HEK293T (cell line): ENCODE data around the gene TBC1D3B.
A peak's percentile ranks its signal among the peaks of the same experiment; 100 is the strongest.
"Not testable (repeated sequence)": the region's sequence is repeated elsewhere in the genome, so short reads cannot be mapped to it uniquely, and the experiment has no call there.

Source experiments
- CTCF ChIA-PET: fragments of 350-600 bp; formaldehyde crosslinking; extraction: SDS; loops from one replicate; lab custom pipeline; 2021; ENCODE audit warnings: antibody characterized with exemption, inconsistent platforms; lab: Yijun Ruan, JAX
- POLR2A ChIA-PET: fragments of 350-600 bp; formaldehyde crosslinking; extraction: SDS; loops from one replicate; lab custom pipeline; 2020; ENCODE audit warnings: antibody characterized with exemption, inconsistent platforms; lab: Yijun Ruan, JAX
- DNase-seq: peaks from one replicate; pipeline ENCODE4 v3.0.0; 2012; ENCODE audit warnings: mixed read lengths; ENCODE audit errors: extremely low spot score
- ARNT ChIP-seq: fragments of 450-650 bp; IDR thresholded peaks from 2 replicates; pipeline ENCODE4 v1.6.1; 2017; ENCODE audit warnings: mild to moderate bottlenecking
- BHLHE40 ChIP-seq: fragments of 450-650 bp; IDR thresholded peaks from 2 replicates; pipeline ENCODE4 v1.6.1; 2016; ENCODE audit warnings: mild to moderate bottlenecking, moderate library complexity, borderline replicate concordance
- CTBP1 ChIP-seq: fragments of 450-650 bp; IDR thresholded peaks from 2 replicates; pipeline ENCODE4 v1.6.1; 2016; ENCODE audit warnings: borderline replicate concordance
- ELF4 ChIP-seq: fragments of 450-650 bp; IDR thresholded peaks from 2 replicates; pipeline ENCODE4 v1.6.1; 2017; ENCODE audit warnings: antibody characterized with exemption
- FOXA1 ChIP-seq: fragments of 450-650 bp; IDR thresholded peaks from 2 replicates; pipeline ENCODE4 v1.6.1; 2016; ENCODE audit warnings: mild to moderate bottlenecking
- FOXK2 ChIP-seq: fragments of 450-650 bp; IDR thresholded peaks from 2 replicates; pipeline ENCODE4 v1.6.1; 2016; ENCODE audit warnings: mild to moderate bottlenecking
- FOXM1 ChIP-seq: fragments of 450-650 bp; IDR thresholded peaks from 2 replicates; pipeline ENCODE4 v1.6.1; 2017; ENCODE audit warnings: mild to moderate bottlenecking, borderline replicate concordance
- HDGF ChIP-seq: fragments of 450-650 bp; IDR thresholded peaks from 2 replicates; pipeline ENCODE4 v1.6.1; 2017; ENCODE audit warnings: antibody characterized with exemption, borderline replicate concordance
- L3MBTL2 ChIP-seq: fragments of 450-650 bp; conservative IDR thresholded peaks from 2 replicates; pipeline ENCODE4 v1.6.1; 2016; ENCODE audit warnings: mild to moderate bottlenecking
- LEF1 ChIP-seq: fragments of 450-650 bp; IDR thresholded peaks from 2 replicates; pipeline ENCODE4 v1.6.1; 2017; ENCODE audit warnings: mild to moderate bottlenecking, borderline replicate concordance
- NFRKB ChIP-seq: fragments of 450-650 bp; IDR thresholded peaks from 2 replicates; pipeline ENCODE4 v1.6.1; 2016; ENCODE audit warnings: mild to moderate bottlenecking, moderate library complexity
- PKNOX1 ChIP-seq: fragments of 450-650 bp; IDR thresholded peaks from 2 replicates; pipeline ENCODE4 v1.6.1; 2016
- SP1 ChIP-seq: fragments of 450-650 bp; IDR thresholded peaks from 2 replicates; pipeline ENCODE4 v1.6.1; 2017
- SUZ12 ChIP-seq: fragments of 450-650 bp; IDR thresholded peaks from 2 replicates; pipeline ENCODE4 v1.6.1; 2016; ENCODE audit warnings: mild to moderate bottlenecking
- TARDBP ChIP-seq: fragments of 450-650 bp; IDR thresholded peaks from 2 replicates; pipeline ENCODE4 v1.6.1; 2016
- ZNF384 ChIP-seq: fragments of 450-650 bp; IDR thresholded peaks from 2 replicates; pipeline ENCODE4 v1.6.1; 2016

TBC1D3B gene

DNA sequence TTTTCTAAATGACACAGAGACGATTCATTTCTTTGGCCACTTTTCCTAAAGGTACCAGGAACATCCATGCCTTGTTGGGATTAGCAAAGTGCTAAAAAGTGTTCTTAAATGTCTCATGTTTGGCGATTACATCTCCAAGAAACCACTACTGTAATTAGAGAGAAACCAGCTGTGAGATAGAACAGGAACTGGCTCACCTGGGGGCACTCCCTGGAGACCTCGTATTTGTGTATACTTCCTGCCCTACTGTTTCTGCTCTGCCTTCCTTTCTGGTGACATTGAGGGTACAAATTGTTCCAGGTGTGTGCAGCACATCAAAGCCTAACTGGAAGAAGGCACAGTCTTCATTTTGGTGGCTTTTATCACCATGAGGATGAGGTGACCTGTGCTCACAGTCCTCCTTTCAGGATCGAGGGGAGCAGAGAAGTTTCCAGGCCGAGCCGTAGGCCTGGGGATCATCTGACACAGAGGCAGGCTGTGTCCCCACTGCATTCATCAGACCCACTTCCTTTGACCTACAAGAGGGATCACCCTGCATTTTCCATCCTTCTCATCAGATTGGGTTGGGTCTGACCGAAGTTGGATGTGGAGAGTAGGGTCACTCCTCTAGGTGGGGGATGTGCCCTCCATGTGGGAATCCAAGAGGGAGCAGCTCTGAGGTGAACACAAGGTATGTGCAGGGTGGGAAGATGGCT is 49.1 kb downstream of the TBC1D3B start:
- DNase-seq, result no peak
- TF ChIP-seq LEF1 (no peak), ARNT (no peak), HDGF (no peak), NFRKB (no peak), TARDBP (no peak), ELF4 (no peak), FOXM1 (no peak), L3MBTL2 (no peak), SP1 (no peak), PKNOX1 (no peak), SUZ12 (no peak), CTBP1 (no peak), ZNF384 (no peak), FOXA1 (no peak), FOXK2 (no peak), BHLHE40 (no peak)
- ChIA-PET CTCF (interaction anchor here (1.3 kb wide), 1 partner anchor 21 kb away, joined by 3 read pairs; no protein-coding TSS in a partner anchor), POLR2A (no interaction called here)

DNA sequence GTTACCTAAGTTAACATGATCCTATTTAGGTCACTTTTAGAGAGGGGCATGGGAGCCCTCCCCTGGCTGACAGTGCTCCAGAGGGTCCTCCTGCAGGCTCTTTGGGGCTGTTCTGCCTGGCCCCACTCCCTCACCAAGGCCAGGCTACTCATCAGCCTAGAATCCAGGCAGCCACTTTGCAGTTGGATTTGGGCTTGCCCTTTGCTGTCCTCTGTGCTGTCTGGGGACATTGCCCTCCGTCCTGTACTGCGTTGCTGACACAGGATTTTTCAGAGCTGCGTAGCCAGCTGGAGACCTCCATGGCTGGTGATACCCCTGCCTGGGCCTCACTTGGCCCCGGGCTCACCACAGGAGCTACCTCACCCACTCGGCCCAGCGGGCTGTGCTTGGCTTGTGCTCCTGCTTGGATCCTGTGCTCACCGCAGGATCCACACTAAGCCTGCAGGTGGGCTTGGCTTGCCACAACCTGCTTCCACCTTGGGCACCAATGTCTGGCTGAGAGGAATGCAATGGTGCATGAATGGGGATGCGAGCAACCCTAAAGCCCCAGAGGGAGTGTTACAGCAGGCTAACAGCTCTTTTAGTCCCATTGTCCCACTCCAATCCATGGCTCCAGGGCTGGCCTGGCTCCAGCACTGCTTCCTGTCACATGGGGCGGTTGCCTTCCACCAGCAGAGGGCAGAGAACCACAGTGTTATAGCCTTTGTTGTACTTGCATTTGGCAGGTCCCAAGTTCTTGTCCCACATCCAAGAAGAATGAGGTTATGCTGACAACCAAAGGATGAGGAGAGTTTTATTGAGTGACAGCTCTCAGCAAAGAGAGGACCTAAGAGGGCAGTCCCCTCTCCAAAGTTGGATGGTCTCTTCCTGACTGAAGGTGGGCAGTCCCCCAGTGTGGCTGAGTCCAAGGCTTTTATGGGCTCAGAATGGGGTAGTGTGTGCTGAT is 51.3 kb downstream of the TBC1D3B start:
- POLR2A ChIA-PET, result interaction anchor here (0.6 kb wide), 1 partner anchor 194 kb away, joined by 3 read pairs; the partner anchor contains the start of gene RDM1
- no peak for DNase-seq
- CTCF ChIA-PET, result interaction anchor here (0.5 kb wide), 1 partner anchor 29 kb away, joined by 4 read pairs; no protein-coding TSS in a partner anchor
- TF ChIP-seq PKNOX1, result peak; percentile 35; the same call in 1 of the 2 replicates
- no peak for TF ChIP-seq FOXK2
- no peak for TF ChIP-seq TARDBP
- no peak for TF ChIP-seq CTBP1

DNA sequence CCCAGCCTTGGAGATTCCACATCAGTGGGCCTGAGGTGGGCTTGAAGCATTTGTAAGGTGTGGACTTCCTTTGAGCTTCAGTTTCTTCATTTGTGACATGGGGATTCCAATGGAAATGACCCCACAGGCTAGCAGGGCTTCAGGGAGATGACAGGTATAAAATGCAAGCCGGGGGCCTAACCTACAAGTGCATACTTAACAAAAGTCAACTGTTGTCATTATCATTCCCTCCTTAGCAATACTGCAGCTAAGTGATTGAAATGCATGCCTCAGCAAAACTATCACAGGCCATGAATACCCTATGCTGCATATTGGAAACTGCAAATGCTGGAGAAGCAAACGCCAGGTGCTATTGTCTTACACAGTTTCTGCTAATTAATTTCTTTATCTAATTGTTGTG is 53.0 kb downstream of the TBC1D3B start:
- no peak for TF ChIP-seq ZNF384
- no peak for TF ChIP-seq FOXA1
- ChIA-PET CTCF (interaction anchor here (1.1 kb wide), 1 partner anchor 25 kb away, joined by 6 read pairs; no protein-coding TSS in a partner anchor), POLR2A (interaction anchor here (1.1 kb wide), 1 partner anchor 314 kb away, joined by 4 read pairs; the partner anchor contains the start of gene TAF15)
- DNase-seq, result no peak

DNA sequence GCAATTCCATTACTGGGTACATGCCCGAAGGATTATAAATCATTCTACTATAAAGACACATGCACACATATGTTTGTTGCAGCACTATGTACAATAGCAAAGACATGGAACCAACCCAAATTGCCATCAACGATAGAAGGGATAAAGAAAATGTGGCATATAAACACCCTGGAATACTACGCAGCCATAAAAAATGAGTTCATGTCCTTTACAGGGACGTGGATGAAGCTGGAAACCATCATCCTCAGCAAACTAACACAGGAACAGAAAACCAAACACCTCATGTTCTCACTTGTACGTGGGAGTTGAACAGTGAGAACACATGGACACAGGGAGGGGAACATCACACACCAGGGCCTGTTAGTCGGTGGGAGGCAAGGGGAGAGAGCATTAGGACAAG is 55.3 kb downstream of the TBC1D3B start:
- DNase-seq, POLR2A ChIA-PET, CTCF ChIA-PET: not testable (repeated sequence)

- CTCF ChIA-PET, result interaction anchor here (0.7 kb wide), 1 partner anchor 28 kb away, joined by 3 read pairs; no protein-coding TSS in a partner anchor
- no peak for DNase-seq
- TF ChIP-seq LEF1 (no peak), TARDBP (no peak), FOXM1 (no peak), SP1 (no peak), PKNOX1 (no peak), ELF4 (no peak), CTBP1 (no peak), FOXA1 (no peak), FOXK2 (no peak)
- POLR2A ChIA-PET, result no interaction called here
Measured at GRCh38 chr17:36120221-36120620, 56.2 kb downstream of the TBC1D3B start.

GRCh38 chr17:36118477-36119353 is 57.7 kb downstream of the TBC1D3B start:
- TF ChIP-seq HDGF, result no peak
- no peak for TF ChIP-seq ELF4
- no peak for TF ChIP-seq NFRKB
- TF ChIP-seq BHLHE40, result no peak
- TF ChIP-seq FOXM1, result no peak
- TF ChIP-seq CTBP1, result no peak
- TF ChIP-seq TARDBP, result no peak
- TF ChIP-seq ZNF384, result no peak
- no peak for TF ChIP-seq SP1
- no peak for TF ChIP-seq LEF1
- no peak for TF ChIP-seq FOXK2
- TF ChIP-seq L3MBTL2, result no peak
- TF ChIP-seq PKNOX1, result no peak
- no peak for TF ChIP-seq FOXA1
- no peak for TF ChIP-seq SUZ12
- no peak for TF ChIP-seq ARNT
- CTCF ChIA-PET, result interaction anchor here (0.5 to 1.0 kb wide), 5 partner anchors 10 to 364 kb away, joined by 3 to 4 read pairs (median 3); no protein-coding TSS in a partner anchor
- no peak for DNase-seq
- POLR2A ChIA-PET, result no interaction called here
